B cell (primary cell): ENCODE measurements around the gene GNE. TPM values are rescaled to one million over a fixed set of nuclear protein-coding genes. Genes with fewer than 3 reads are reported as not detected.
"Not testable (repeated sequence)": the region's sequence is repeated elsewhere in the genome, so short reads cannot be mapped to it uniquely, and the experiment has no call there.

ENCODE experiments used
- ATAC-seq: fragments of 200-7000 bp; cut with Tn5 transposase; one replicate; pipeline ENCODE4 v1.10.0; 2021; ENCODE audit warnings: low read depth, mild to moderate bottlenecking, moderate number of reproducible peaks, moderate library complexity
- CTCF ChIA-PET: fragments of 350-600 bp; sonication (Branson Sonifier 250); formaldehyde crosslinking; loops from one replicate; lab custom pipeline; 2021; ENCODE audit warnings: antibody characterized with exemption, inconsistent platforms; lab: Charles Lee
- POLR2A ChIA-PET: fragments of 350-600 bp; sonication (Branson Sonifier 250); formaldehyde crosslinking; loops from one replicate; lab custom pipeline; 2021; ENCODE audit warnings: antibody characterized with exemption; lab: Charles Lee
- DNase-seq: peaks from one replicate; pipeline ENCODE4 v3.0.0; 2013
- H2AFZ ChIP-seq: 2 replicates; pipeline ENCODE4 v1.6.1; 2012; ENCODE audit warnings: mild to moderate bottlenecking, low read depth, low read length; ENCODE audit not compliant: insufficient read depth, poor library complexity, severe bottlenecking
- H3K27ac ChIP-seq, 2 donors: 1 replicate in 1 of 2; 2 replicates in 1 of 2; pipeline ENCODE4 v1.5.1; 2012 to 2013; ENCODE audit warnings: low read length in 2 of 2, mild to moderate bottlenecking in 2 of 2, moderate library complexity in 1 of 2
- H3K27me3 ChIP-seq, 4 experiments: fragments of 200-600 bp in 1 of 4; sonication (generic) in 1 of 4; replicated peaks in 1 of 4; 1 replicate in 2 of 4; 2 replicates in 2 of 4; pipeline versions ENCODE4 v1.6.1 to v1.7.0; 2013 to 2016; ENCODE audit warnings: low read length in 3 of 4, mild to moderate bottlenecking in 2 of 4, mixed read lengths in 1 of 4, moderate library complexity in 1 of 4; ENCODE audit not compliant: insufficient read depth in 4 of 4, control insufficient read depth in 3 of 4; ENCODE audit errors: control extremely low read depth in 1 of 4
- H3K36me3 ChIP-seq, 2 experiments: replicated peaks in 1 of 2; 1 replicate in 1 of 2; 2 replicates in 1 of 2; pipeline versions ENCODE4 v1.6.1 to v1.7.1; 2013; ENCODE audit warnings: low read length in 1 of 2; ENCODE audit not compliant: insufficient read depth in 2 of 2, control insufficient read depth in 1 of 2; ENCODE audit errors: control extremely low read depth in 1 of 2, extremely low read depth in 1 of 2
- H3K4me1 ChIP-seq, 2 donors: fragments of 200-600 bp in 1 of 2; sonication (generic) in 1 of 2; 1 replicate in 1 of 2; 2 replicates in 1 of 2; pipeline versions ENCODE4 v1.5.1 to v1.6.1; 2013 to 2017; ENCODE audit warnings: low read length in 2 of 2; ENCODE audit not compliant: control insufficient read depth in 2 of 2, insufficient read depth in 2 of 2
- H3K4me2 ChIP-seq: replicated peaks from 2 replicates; pipeline ENCODE3; 2012; ENCODE audit warnings: mild to moderate bottlenecking, low read depth, low read length; ENCODE audit not compliant: poor library complexity, severe bottlenecking
- H3K4me3 ChIP-seq, 5 experiments: fragments of 200-600 bp in 1 of 5; sonication (generic) in 1 of 5; 1 replicate in 3 of 5; 2 replicates in 2 of 5; pipeline versions ENCODE4 v1.5.1 to v1.7.0; 2011 to 2016; ENCODE audit warnings: low read length in 4 of 5, mild to moderate bottlenecking in 4 of 5, low read depth in 2 of 5, control low read depth in 1 of 5, moderate library complexity in 1 of 5; ENCODE audit not compliant: insufficient read depth in 1 of 5; ENCODE audit errors: control extremely low read depth in 1 of 5, extremely low read depth in 1 of 5
- H3K79me2 ChIP-seq: fragments of 200-600 bp; sonication (generic); one replicate; pipeline ENCODE4 v1.6.0; 2016; ENCODE audit warnings: low read length; ENCODE audit not compliant: control insufficient read depth, insufficient read depth
- H3K9ac ChIP-seq: fragments of 200-600 bp; sonication (generic); 2 replicates; pipeline ENCODE4 v1.6.1; 2017; ENCODE audit warnings: mild to moderate bottlenecking, low read length, moderate library complexity
- H3K9me3 ChIP-seq, 3 donors: one replicate each; pipeline versions ENCODE4 v1.6.1 to v1.7.1; 2013; ENCODE audit warnings: low read length in 2 of 3; ENCODE audit not compliant: control insufficient read depth in 2 of 3, insufficient read depth in 1 of 3; ENCODE audit errors: control extremely low read depth in 1 of 3
- H4K20me1 ChIP-seq: 2 replicates; pipeline ENCODE4 v1.6.0; 2012; ENCODE audit warnings: mild to moderate bottlenecking, low read length; ENCODE audit not compliant: insufficient read depth, control insufficient read depth, poor library complexity, severe bottlenecking
- H3K27ac Mint-ChIP-seq: one replicate; pipeline ENCODE4 v1.8.0; 2021; ENCODE audit warnings: mixed read lengths
- H3K27me3 Mint-ChIP-seq: one replicate; pipeline ENCODE4 v1.8.0; 2021; ENCODE audit warnings: mixed read lengths
- H3K4me1 Mint-ChIP-seq: one replicate; pipeline ENCODE4 v1.8.0; 2021; ENCODE audit warnings: mixed read lengths
- H3K4me3 Mint-ChIP-seq: one replicate; pipeline ENCODE4 v1.8.0; 2021; ENCODE audit warnings: mixed read lengths
- H3K9me3 Mint-ChIP-seq: one replicate; pipeline ENCODE4 v1.8.0; 2022; ENCODE audit warnings: mixed read lengths; ENCODE audit not compliant: insufficient read depth
- CTCF ChIP-seq: fragments of 200-600 bp; IDR thresholded peaks from one replicate; pipeline ENCODE4 v1.8.0; 2022; ENCODE audit warnings: antibody characterized with exemption, mild to moderate bottlenecking
- EZH2 ChIP-seq: IDR thresholded peaks from 2 replicates; pipeline ENCODE4 v1.6.1; 2012; ENCODE audit warnings: borderline replicate concordance, low read depth, mild to moderate bottlenecking, moderate library complexity, low read length; ENCODE audit not compliant: insufficient read depth, poor library complexity, severe bottlenecking
- WGBS: methylation state at CpG from one replicate; pipeline ENCODE4 v1.1.5; 2013; ENCODE audit warnings: missing lambda C conversion rate; ENCODE audit not compliant: insufficient coverage; 5-methylcytosine and 5-hydroxymethylcytosine counted together
- intact Hi-C: fragments of 100-400 bp; cut with micrococcal nuclease; formaldehyde crosslinking; loops from one replicate; pipeline ENCODE4 v1.10.0; 2022
- polyA plus RNA-seq: library from polyadenylated mRNA; depleted of rRNA; stranded (reverse); fragments of >200 nt; gene quantifications from 2 replicates; pipeline ENCODE4 v1.2.3, GENCODE V29; 2012
- total RNA-seq, 2 donors: library from RNA; stranded (reverse); fragments of 120-200 nt in 1 of 2; gene quantifications; 1 replicate in 1 of 2; 2 replicates in 1 of 2; pipeline versions ENCODE4 v1.2.3 to v1.2.4, GENCODE V29; 2013 to 2022

GNE gene
- total and polyA plus RNA-seq, 2 donors (not counting 1 experiment from before 2014, with no cell fraction given): 8.3 to 20.6 TPM

GRCh38 chr9:36247356-36247755, 10.9 kb downstream of the GNE start:
- Histone ChIP-seq H4K20me1 (peaks cover 43% of the 10 kb centered on the region), H3K4me2 (no peak overlapping the region), H3K36me3 (peaks cover 0 to 32% of the 10 kb centered on the region in 2 experiments), H3K4me1 (peaks cover 6 to 9% of the 10 kb centered on the region in 2 donors), H3K9ac (no peak overlapping the region), H3K79me2 (peaks cover 56% of the 10 kb centered on the region), H3K27ac (no peak overlapping the region), H3K9me3 (no peaks in the 10 kb centered on the region), H3K4me3 (no peak overlapping the region), H3K27me3 (no peaks in the 10 kb centered on the region), H2AFZ (no peak overlapping the region)
- ATAC-seq (no peak), DNase-seq (no peak)
- TF ChIP-seq EZH2 (no peak), CTCF (no peak)
- ChIA-PET POLR2A (no interaction called here), CTCF (interaction anchor here (0.9 to 7.0 kb wide), 3 partner anchors 28 to 206 kb away, joined by 4 to 115 read pairs (median 5); no protein-coding TSS in a partner anchor)
- Mint-ChIP-seq H3K4me1 (peaks cover 25% of the 10 kb centered on the region), H3K27me3 (no peaks in the 10 kb centered on the region), H3K27ac (no peak overlapping the region), H3K9me3 (no peaks in the 10 kb centered on the region), H3K4me3 (no peak overlapping the region)
- intact Hi-C loops: no loop called here
- WGBS: no CpG with 5 or more reads among the region's 3 CpGs

- no peak for TF ChIP-seq EZH2
- no peak for TF ChIP-seq CTCF
- no peaks in the 10 kb centered on the region for H3K27me3 ChIP-seq
- Mint-ChIP-seq H3K4me1 (peaks cover 22% of the 10 kb centered on the region), H3K27ac (no peak overlapping the region), H3K4me3 (no peak overlapping the region), H3K27me3 (no peaks in the 10 kb centered on the region), H3K9me3 (no peaks in the 10 kb centered on the region)
- no peaks in the 10 kb centered on the region for H3K9me3 ChIP-seq
- no peak for DNase-seq
- WGBS: 100% methylated on average over 6 of the region's 6 CpGs
- no peak overlapping the region for H3K27ac ChIP-seq
- no peak overlapping the region for H3K4me3 ChIP-seq
- CTCF ChIA-PET: no interaction called here
- peaks cover 29% of the 10 kb centered on the region for H4K20me1 ChIP-seq
- no peak overlapping the region for H2AFZ ChIP-seq
- POLR2A ChIA-PET: no interaction called here
- H3K4me1 ChIP-seq: peaks cover 6 to 9% of the 10 kb centered on the region in 2 donors
- intact Hi-C loops: no loop called here
- no peak for ATAC-seq
- H3K9ac ChIP-seq: no peak overlapping the region
- H3K4me2 ChIP-seq: no peak overlapping the region
- H3K79me2 ChIP-seq: peaks cover 42% of the 10 kb centered on the region
- peaks cover 0 to 35% of the 10 kb centered on the region in 2 experiments for H3K36me3 ChIP-seq
Measured at GRCh38 chr9:36245906-36246305, 12.3 kb downstream of the GNE start.

- H3K27ac ChIP-seq, POLR2A ChIA-PET, CTCF ChIA-PET, H3K27ac Mint-ChIP-seq, H3K4me1 ChIP-seq, ATAC-seq, H3K4me3 Mint-ChIP-seq, H3K4me1 Mint-ChIP-seq, H3K9me3 ChIP-seq, H3K27me3 Mint-ChIP-seq, DNase-seq, H3K27me3 ChIP-seq, H3K4me3 ChIP-seq, H4K20me1 ChIP-seq, H3K4me2 ChIP-seq, H3K9ac ChIP-seq, H3K9me3 Mint-ChIP-seq, intact Hi-C loops, H2AFZ ChIP-seq: not testable (repeated sequence)
- Histone ChIP-seq H3K79me2 (peaks cover 12% of the 10 kb centered on the region), H3K36me3 (peaks cover 0 to 35% of the 10 kb centered on the region in 2 experiments)
- 100% methylated on average over 2 of the region's 3 CpGs for WGBS
Measured at GRCh38 chr9:36239675-36240074, 18.6 kb downstream of the GNE start.
